ENCODE data around the gene NEDD9. TPM values are rescaled to one million over a fixed set of nuclear protein-coding genes. Genes with fewer than 3 reads are reported as not detected.
A peak's percentile ranks its signal among the peaks of the same experiment; 100 is the strongest.

NEDD9 gene
- total RNA-seq, 4 donors from 2014 or later = 34.6 to 82.7 (median 72.3) TPM

- 71 to 88% methylated on average over 10 of the region's 10 CpGs for WGBS, 2 donors (ENCODE audit: low coverage in 1 of 2)
- no peaks in the 10 kb centered on the region for H3K9me3 ChIP-seq
- no peak for TF ChIP-seq CTCF (IDR thresholded peaks at IDR 0.05)
- TF ChIP-seq EP300 (IDR thresholded peaks at IDR 0.05; ENCODE audit: low read depth) = no peak
- TF ChIP-seq POLR2AphosphoS5 (IDR thresholded peaks at IDR 0.05) = no peak
- TF ChIP-seq POLR2A (IDR thresholded peaks at IDR 0.05) = no peak
- no peaks in the 10 kb centered on the region for H3K27me3 ChIP-seq
- H3K36me3 ChIP-seq = no peaks in the 10 kb centered on the region
- intact Hi-C loops (cut with DNase I; ENCODE audit: low total_unique reads) (loop anchor here (5.0 kb wide), 1 partner anchor 354 kb away; no protein-coding TSS in a partner anchor), in situ Hi-C loops (cut with MboI; ENCODE audit: low pct_ligation_motif_present in 1 of 4, low pct_unique_long_range_greater_than_20kb in 1 of 4, low sequenced_read_pairs in 3 of 4) (loop anchor here (5.0 to 10.0 kb wide), 3 partner anchors 351 to 431 kb away; no protein-coding TSS in a partner anchor)
- no peak overlapping the region for H3K27ac ChIP-seq
- peak; percentile 54 for DNase-seq
- H3K4me1 ChIP-seq = peaks cover 0 to 6% (median 0%) of the 10 kb centered on the region in 4 donors
- no peak overlapping the region for H3K4me3 ChIP-seq
These were observed 88.8 kb downstream of the NEDD9 start for GRCh38 chr6:11143394-11144371.

GRCh38 chr6:11142296-11143027 lies 90.0 kb downstream of the NEDD9 start:
- Histone ChIP-seq H3K4me1 (peaks cover 0 to 6% (median 0%) of the 10 kb centered on the region in 4 donors), H3K27ac (no peak overlapping the region), H3K27me3 (no peaks in the 10 kb centered on the region), H3K4me3 (no peak overlapping the region), H3K36me3 (no peaks in the 10 kb centered on the region), H3K9me3 (no peaks in the 10 kb centered on the region)
- intact Hi-C loops (cut with DNase I; ENCODE audit: low total_unique reads) (loop anchor here (5.0 kb wide), 1 partner anchor 355 kb away; no protein-coding TSS in a partner anchor), in situ Hi-C loops (cut with MboI; ENCODE audit: low pct_ligation_motif_present in 1 of 4, low pct_unique_long_range_greater_than_20kb in 1 of 4, low sequenced_read_pairs in 3 of 4) (loop anchor here (5.0 to 10.0 kb wide), 3 partner anchors 352 to 432 kb away; no protein-coding TSS in a partner anchor)
- no peak for DNase-seq
- WGBS, 2 donors (ENCODE audit: low coverage in 1 of 2) = 94 to 95% methylated on average over 7 to 8 of the region's 8 CpGs
- TF ChIP-seq EP300 (IDR thresholded peaks at IDR 0.05; ENCODE audit: low read depth) (no peak), POLR2AphosphoS5 (IDR thresholded peaks at IDR 0.05) (no peak)

- H3K27me3 ChIP-seq = no peaks in the 10 kb centered on the region
- peaks cover 0 to 6% (median 0%) of the 10 kb centered on the region in 4 donors for H3K4me1 ChIP-seq
- H3K36me3 ChIP-seq = no peaks in the 10 kb centered on the region
- no peak for DNase-seq
- in situ Hi-C loops (cut with MboI; ENCODE audit: low pct_ligation_motif_present in 1 of 4, low pct_unique_long_range_greater_than_20kb in 1 of 4, low sequenced_read_pairs in 3 of 4) (loop anchor here (5.0 to 10.0 kb wide), 3 partner anchors 354 to 434 kb away; no protein-coding TSS in a partner anchor), intact Hi-C loops (cut with DNase I; ENCODE audit: low total_unique reads) (loop anchor here (5.0 kb wide), 1 partner anchor 356 kb away; no protein-coding TSS in a partner anchor)
- H3K27ac ChIP-seq = no peak overlapping the region
- no peaks in the 10 kb centered on the region for H3K9me3 ChIP-seq
- no peak for TF ChIP-seq POLR2AphosphoS5 (IDR thresholded peaks at IDR 0.05)
- WGBS, 2 donors (ENCODE audit: low coverage in 1 of 2) = 86 to 94% methylated on average over 1 to 3 of the region's 3 CpGs
- no peak overlapping the region for H3K4me3 ChIP-seq
These were observed 91.2 kb downstream of the NEDD9 start for GRCh38 chr6:11141295-11141694.

- Histone ChIP-seq H3K27me3 (no peaks in the 10 kb centered on the region), H3K4me1 (peaks cover 0 to 6% (median 0%) of the 10 kb centered on the region in 4 donors), H3K27ac (no peak overlapping the region), H3K36me3 (peaks cover 0 to 4% (median 0%) of the 10 kb centered on the region in 4 donors), H3K4me3 (no peak overlapping the region), H3K9me3 (no peaks in the 10 kb centered on the region)
- in situ Hi-C loops (cut with MboI; ENCODE audit: low pct_ligation_motif_present in 1 of 4, low pct_unique_long_range_greater_than_20kb in 1 of 4, low sequenced_read_pairs in 3 of 4) (loop anchor here (5.0 to 10.0 kb wide), 3 partner anchors 355 to 435 kb away; no protein-coding TSS in a partner anchor), intact Hi-C loops (cut with DNase I; ENCODE audit: low total_unique reads) (loop anchor here (5.0 kb wide), 1 partner anchor 357 kb away; no protein-coding TSS in a partner anchor)
- DNase-seq = no peak
- TF ChIP-seq POLR2AphosphoS5 (IDR thresholded peaks at IDR 0.05) (no peak), EP300 (IDR thresholded peaks at IDR 0.05; ENCODE audit: low read depth) (no peak), POLR2A (IDR thresholded peaks at IDR 0.05) (no peak), CTCF (IDR thresholded peaks at IDR 0.05) (no peak)
- WGBS, 2 donors (ENCODE audit: low coverage in 1 of 2) = 64 to 79% methylated on average over 3 of the region's 3 CpGs
These were observed 92.4 kb downstream of the NEDD9 start for GRCh38 chr6:11140056-11140455.
